GM18951 (cell line): ENCODE measurements around the gene MRPL12.

Experiments
- POLR2A ChIP-seq: IDR thresholded peaks from 4 replicates; pipeline ENCODE4 v1.6.1; 2011; ENCODE audit warnings: mild to moderate bottlenecking; ENCODE audit not compliant: insufficient read length, insufficient read depth; ENCODE audit errors: extremely low read depth
- in situ Hi-C: fragments of 300-500 bp; cut with MboI; formaldehyde crosslinking; loops from one replicate; pipeline ENCODE4 v1.12.0; 2022; ENCODE audit warnings: low sequenced_read_pairs, mixed read lengths, inconsistent platforms; ENCODE audit not compliant: unreplicated experiment

MRPL12 gene

DNA sequence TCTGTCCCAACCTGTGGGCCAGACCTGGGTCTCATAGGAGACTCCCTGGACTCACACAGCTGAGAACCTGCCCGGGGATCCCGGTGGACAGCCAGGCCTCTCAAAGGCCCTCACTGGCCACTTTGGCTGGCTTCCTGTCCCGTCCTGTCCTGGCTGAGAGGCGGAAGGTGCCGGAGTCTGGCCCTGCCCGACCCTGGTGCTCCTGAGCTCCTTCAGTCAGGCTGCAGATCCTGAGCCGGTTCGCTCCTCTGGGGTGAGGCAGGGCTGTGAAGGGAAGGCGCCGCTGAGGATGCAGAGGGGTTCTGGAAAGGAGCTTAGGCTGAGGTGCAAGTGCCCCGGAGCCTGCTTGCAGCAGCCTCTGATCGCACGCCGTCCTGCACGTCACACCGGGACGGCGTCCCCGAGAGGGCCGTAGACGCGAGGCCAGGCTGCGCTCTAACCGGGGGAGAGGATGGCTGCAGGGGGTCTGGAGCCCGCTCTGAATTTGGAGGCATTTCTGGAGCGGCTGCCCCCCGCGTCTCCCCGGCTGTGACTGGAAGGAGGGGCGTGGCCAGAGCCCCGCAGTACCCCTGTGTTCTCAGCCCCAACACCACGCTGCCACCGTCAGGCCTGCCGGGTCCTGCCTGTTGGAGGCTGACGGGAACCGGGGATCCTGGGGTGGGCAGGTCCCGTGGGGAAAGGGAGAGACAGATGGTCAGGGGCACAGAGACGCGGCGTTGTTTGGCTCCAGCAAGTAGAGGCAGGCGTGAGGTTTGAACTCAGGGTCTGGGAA is 15.2 kb upstream of the MRPL12 start:
- TF ChIP-seq POLR2A = no peak
- in situ Hi-C loops = no loop called here

DNA sequence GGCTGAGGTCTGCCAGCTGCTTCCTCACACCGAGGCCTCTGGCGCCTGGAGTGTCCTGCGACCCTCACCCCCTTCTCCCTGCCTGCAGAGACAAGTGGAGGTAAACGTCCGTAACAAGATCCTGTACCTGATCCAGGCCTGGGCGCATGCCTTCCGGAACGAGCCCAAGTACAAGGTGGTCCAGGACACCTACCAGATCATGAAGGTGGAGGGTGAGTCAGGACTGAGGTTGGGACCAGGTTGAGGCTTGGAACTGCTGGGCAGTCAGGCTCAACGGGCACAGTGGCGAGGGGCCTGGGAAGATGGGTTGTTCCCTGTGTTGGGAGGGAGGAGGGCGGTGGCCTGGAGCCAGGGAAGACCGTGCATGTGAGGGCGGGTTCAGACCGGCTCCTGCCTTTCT is 14.6 kb upstream of the MRPL12 start:
- in situ Hi-C loops = no loop called here
- TF ChIP-seq POLR2A = no peak

DNA sequence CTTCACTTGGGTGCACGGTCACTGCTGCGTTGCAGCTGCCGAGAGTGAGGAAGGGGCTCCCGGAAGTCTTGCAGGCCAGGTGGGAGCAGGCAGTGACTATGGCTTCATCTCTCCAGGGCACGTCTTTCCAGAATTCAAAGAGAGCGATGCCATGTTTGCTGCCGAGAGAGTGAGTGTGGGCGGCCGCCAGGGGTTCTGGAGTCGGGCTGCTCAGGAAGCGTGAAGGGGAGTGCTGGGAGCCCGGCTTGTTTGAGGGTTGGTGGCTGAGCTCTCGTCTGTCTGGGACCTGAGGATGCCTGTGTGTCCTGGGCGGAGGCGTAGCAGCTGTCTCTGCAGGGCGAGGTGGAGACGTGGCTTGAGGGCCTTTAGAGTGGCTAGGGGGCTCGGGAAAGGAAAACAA is 13.1 kb upstream of the MRPL12 start:
- no peak for TF ChIP-seq POLR2A
- in situ Hi-C loops = no loop called here

DNA sequence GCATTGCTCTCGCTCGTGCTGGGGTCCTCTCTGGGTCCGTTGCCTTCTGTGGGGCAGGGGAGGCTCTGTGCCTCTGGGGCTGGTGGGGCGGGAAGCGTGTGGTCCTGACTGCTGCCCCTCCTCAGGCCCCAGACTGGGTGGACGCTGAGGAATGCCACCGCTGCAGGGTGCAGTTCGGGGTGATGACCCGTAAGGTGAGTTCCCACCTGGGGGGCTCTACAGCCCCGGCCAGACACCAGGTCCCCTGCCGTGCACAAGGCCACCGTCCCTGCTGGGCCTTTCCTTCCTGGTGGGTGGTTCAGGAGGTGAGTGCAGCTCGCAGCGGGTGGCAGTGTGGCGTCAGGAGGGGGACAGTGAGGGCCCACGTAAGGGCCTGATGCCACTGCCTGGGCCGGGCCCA is 12.6 kb upstream of the MRPL12 start:
- in situ Hi-C loops = no loop called here
- TF ChIP-seq POLR2A = no peak

DNA sequence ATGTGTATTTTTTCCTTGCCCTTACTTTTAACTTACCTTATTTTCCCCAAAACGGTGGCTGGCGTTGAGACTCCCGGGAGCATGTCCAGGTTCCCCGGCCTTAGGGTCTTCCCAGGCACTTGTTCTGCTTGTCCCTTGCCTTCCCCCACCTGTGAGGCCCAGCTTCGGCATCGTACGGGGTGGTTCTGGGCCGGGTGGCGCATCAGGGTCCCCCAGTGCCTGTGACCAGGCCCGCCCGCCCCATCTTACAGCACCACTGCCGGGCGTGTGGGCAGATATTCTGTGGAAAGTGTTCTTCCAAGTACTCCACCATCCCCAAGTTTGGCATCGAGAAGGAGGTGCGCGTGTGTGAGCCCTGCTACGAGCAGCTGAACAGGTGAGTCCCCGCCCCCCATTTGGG is 12.0 kb upstream of the MRPL12 start:
- TF ChIP-seq POLR2A = no peak
- in situ Hi-C loops = no loop called here

DNA sequence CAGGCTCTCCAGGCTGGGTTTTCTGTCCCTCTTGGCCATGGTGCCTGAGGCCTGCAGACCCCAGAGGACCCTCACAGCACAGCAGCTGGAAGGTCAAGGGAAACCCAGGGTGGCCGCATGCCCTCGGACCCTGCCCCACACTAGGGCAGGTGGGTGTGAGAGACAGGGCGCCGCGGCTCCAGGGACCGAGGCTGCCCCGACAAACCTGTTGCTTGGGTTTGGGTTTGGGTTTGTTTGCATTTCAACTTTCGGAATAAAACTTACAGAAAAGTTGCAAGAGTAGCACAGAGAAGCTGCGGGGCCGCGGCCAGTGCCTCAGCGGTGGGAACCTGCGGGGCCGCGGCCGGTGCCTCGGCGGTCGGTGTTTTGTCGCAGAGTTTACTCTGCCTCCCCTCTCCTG is 11.6 kb upstream of the MRPL12 start:
- in situ Hi-C loops = no loop called here
- TF ChIP-seq POLR2A = no peak

DNA sequence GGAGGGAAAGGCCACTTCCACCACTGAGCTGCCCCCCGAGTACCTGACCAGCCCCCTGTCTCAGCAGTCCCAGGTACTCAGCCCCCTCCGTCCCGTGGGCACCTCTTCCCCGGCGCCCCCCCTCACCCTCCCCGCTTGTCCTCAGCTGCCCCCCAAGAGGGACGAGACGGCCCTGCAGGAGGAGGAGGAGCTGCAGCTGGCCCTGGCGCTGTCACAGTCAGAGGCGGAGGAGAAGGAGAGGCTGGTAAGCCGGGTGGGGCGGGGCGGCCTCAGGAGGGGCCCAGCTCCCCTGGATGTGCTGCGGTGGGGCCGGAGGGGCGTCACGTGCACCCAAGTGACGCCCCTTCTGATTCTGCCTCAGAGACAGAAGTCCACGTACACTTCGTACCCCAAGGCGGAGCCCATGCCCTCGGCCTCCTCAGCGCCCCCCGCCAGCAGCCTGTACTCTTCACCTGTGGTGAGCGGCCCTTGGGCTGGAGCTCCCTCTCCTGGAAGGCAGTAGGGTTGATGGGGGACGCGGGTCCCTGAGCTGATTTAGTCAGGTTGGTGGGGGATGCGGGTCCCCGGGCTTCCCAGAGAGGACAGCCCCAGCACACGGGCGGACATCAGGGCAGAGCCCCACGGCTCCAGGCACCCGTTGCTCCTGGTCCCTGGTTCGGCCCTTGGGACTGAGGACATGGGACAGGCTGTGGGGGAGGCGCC is 9.5 kb upstream of the MRPL12 start:
- in situ Hi-C loops = no loop called here
- TF ChIP-seq POLR2A = no peak

DNA sequence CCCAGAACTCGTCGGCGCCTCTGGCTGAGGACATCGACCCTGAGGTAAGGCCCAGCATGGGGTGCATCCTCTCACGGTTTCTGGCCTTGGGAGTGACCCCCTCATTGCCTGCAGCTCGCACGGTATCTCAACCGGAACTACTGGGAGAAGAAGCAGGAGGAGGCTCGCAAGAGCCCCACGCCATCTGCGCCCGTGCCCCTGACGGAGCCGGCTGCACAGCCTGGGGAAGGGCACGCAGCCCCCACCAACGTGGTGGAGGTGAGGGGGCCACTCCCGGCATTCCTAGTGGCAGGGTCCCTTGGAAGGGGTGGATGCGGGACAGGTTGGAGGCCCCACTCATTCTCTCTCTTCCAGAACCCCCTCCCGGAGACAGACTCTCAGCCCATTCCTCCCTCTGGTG is 8.4 kb upstream of the MRPL12 start:
- no peak for TF ChIP-seq POLR2A
- in situ Hi-C loops = no loop called here

DNA sequence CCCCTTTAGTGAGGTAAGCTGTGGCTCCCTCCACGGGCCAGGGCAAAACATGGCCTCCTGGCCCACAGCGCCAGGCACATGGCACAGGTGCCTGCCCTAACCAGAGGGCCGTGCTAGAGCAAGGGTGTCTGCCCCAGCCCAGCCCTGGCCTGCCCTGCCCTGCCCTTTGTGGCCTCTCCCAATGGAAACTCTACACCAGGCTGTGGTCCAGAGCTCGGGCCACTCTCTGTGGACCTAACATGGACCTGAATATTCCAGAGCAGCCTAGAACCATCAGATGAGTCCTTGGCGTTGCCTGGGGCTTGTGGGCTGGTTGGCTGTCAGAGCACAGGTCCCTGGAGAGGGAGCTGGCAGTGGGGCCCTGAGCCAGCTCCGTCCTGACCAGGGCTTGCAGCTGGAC is 8.0 kb upstream of the MRPL12 start:
- in situ Hi-C loops = no loop called here
- TF ChIP-seq POLR2A = no peak

DNA sequence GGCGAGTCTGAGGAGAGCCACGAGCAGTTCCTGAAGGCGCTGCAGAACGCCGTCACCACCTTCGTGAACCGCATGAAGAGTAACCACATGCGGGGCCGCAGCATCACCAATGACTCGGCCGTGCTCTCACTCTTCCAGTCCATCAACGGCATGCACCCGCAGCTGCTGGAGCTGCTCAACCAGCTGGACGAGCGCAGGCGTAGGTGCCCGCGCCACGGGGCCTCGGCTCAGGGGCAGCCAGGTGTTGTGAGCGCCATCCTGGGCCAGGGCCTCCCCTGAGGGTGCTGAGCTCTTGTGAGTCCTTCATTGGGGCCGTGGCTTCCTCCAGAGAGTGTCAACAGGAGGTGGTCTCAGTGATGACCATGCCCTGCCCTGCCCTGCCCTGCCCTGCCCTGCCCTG is 7.4 kb upstream of the MRPL12 start:
- TF ChIP-seq POLR2A = no peak
- in situ Hi-C loops = no loop called here

DNA sequence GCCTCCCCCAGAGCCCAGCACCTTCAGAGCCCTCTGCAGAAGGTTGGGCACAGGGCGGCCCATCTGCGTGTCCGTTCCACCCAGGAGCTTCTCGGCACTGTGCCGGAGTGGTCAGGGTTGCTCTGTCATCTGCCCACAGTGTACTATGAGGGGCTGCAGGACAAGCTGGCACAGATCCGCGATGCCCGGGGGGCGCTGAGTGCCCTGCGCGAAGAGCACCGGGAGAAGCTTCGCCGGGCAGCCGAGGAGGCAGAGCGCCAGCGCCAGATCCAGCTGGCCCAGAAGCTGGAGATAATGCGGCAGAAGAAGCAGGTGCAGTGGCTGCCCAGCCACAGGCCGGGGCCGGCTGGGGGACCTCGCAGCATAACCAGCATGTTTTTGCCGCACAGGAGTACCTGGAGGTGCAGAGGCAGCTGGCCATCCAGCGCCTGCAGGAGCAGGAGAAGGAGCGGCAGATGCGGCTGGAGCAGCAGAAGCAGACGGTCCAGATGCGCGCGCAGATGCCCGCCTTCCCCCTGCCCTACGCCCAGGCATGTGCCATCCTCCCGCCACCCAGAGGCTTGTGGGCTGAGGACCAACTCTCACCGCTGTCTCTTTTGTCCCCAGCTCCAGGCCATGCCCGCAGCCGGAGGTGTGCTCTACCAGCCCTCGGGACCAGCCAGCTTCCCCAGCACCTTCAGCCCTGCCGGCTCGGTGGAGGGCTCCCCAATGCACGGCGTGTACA is 6.8 kb upstream of the MRPL12 start:
- in situ Hi-C loops = no loop called here
- TF ChIP-seq POLR2A = no peak

DNA sequence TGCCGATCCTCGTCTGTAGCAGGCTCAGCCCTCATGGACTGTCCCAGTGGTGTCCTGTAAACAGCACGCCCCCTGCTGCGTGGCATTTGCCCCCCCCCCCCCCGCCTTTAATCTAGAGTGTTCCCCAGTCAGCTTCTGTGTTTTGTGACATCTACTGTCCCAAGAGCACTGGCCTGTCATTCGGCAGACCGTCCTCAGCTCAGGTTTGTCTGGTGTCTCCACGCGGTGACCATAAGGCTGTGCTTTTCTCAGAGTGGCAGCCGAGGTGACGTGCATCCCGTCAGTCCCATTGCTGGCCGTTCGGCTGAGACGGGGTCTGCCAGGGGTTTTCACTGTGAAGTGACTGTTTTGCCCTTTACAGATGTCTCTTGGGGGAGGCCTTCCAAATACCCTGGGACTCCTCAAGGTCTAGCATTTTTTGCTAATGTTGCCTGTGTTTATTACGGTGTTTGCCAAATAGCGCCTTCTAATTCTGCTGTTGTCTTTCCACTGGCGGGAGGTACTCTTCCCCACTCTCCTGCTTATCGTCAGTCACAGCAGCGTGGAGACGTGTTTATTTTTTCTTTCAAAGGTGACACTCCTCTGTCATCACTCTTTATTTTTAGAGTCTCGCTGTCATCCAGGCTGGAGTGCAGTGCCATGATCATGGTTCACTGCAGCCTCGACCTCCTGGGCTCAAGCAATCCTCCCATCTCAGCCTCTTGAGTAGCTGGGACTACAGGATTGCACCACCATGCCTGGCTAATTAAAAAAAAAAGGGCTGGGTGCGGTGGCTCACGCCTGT is 5.7 kb upstream of the MRPL12 start:
- TF ChIP-seq POLR2A = no peak
- in situ Hi-C loops = no loop called here
